ENCODE results near the gene TCF7L2.

The TCF7L2 gene

GRCh38 chr10:113024930-113025329 lies 74.9 kb downstream of the TCF7L2 start:
- DNase-seq, result no peak

- no peak for DNase-seq
Measured at GRCh38 chr10:113025487-113025886, 75.4 kb downstream of the TCF7L2 start.

- DNase-seq, result no peak
Measured at GRCh38 chr10:113026679-113027078, 76.6 kb downstream of the TCF7L2 start.

GRCh38 chr10:113027230-113027573 lies 77.2 kb downstream of the TCF7L2 start:
- DNase-seq, result no peak

- DNase-seq, result no peak
Measured at GRCh38 chr10:113027574-113028455, 77.8 kb downstream of the TCF7L2 start.

- no peak for DNase-seq
Measured at GRCh38 chr10:113028456-113029440, 78.7 kb downstream of the TCF7L2 start.

- no peak for DNase-seq
Measured at GRCh38 chr10:113030453-113030852, 80.4 kb downstream of the TCF7L2 start.

- no peak for DNase-seq
Measured at GRCh38 chr10:113031147-113031546, 81.1 kb downstream of the TCF7L2 start.

GRCh38 chr10:113033991-113034390 lies 83.9 kb downstream of the TCF7L2 start:
- DNase-seq, result no peak

- DNase-seq, result no peak
Measured at GRCh38 chr10:113035732-113036312, 85.8 kb downstream of the TCF7L2 start.

GRCh38 chr10:113036619-113037018 lies 86.6 kb downstream of the TCF7L2 start:
- no peak for DNase-seq

- no peak for DNase-seq
Measured at GRCh38 chr10:113037218-113037617, 87.2 kb downstream of the TCF7L2 start.

- no peak for DNase-seq
Measured at GRCh38 chr10:113038183-113038582, 88.1 kb downstream of the TCF7L2 start.

- DNase-seq, result no peak
Measured at GRCh38 chr10:113038985-113039384, 88.9 kb downstream of the TCF7L2 start.

GRCh38 chr10:113041324-113041723 lies 91.3 kb downstream of the TCF7L2 start:
- no peak for DNase-seq

GRCh38 chr10:113041841-113042750 lies 92.0 kb downstream of the TCF7L2 start:
- no peak for DNase-seq

GRCh38 chr10:113042868-113043267 lies 92.8 kb downstream of the TCF7L2 start:
- no peak for DNase-seq

GRCh38 chr10:113044016-113044755 lies 94.1 kb downstream of the TCF7L2 start:
- DNase-seq, result no peak

- no peak for DNase-seq
Measured at GRCh38 chr10:113045147-113046055, 95.4 kb downstream of the TCF7L2 start.

GRCh38 chr10:113047151-113047550 lies 97.1 kb downstream of the TCF7L2 start:
- DNase-seq, result no peak

All from activated CD8-positive, alpha-beta memory T cell treated with anti-CD3 and anti-CD28 coated beads, Interleukin-2, amount 50 U/mL, for 48 hours (primary cell).